Measurements from ENCODE around the gene CRTC1. TPM values are rescaled to one million over a fixed set of nuclear protein-coding genes. Genes with fewer than 3 reads are reported as not detected.

CRTC1 gene
- total RNA-seq, 1 donor from 2014 or later = 39.7 TPM

GRCh38 chr19:18684642-18684993, 1.1 kb downstream of the CRTC1 start:
- H3K36me3 Mint-ChIP-seq (ENCODE audit: insufficient read depth) = peaks cover 1% of the 10 kb centered on the region
- TF ChIP-seq CTCF (IDR thresholded peaks at IDR 0.05; ENCODE audit: unreplicated experiment) = no peak
- peaks cover 8% of the 10 kb centered on the region for H3K4me1 Mint-ChIP-seq (ENCODE audit: low read depth)
- no peak overlapping the region for H3K27ac Mint-ChIP-seq
- no peaks in the 10 kb centered on the region for H3K9me3 Mint-ChIP-seq (ENCODE audit: low read depth)
- H3K27me3 Mint-ChIP-seq = no peaks in the 10 kb centered on the region
- no peak for DNase-seq (ENCODE audit: low spot score, unreplicated experiment)
- H3K4me3 Mint-ChIP-seq (ENCODE audit: low read depth) = peak overlapping the region; percentile 87

- Mint-ChIP-seq H3K36me3 (ENCODE audit: insufficient read depth) (peaks cover 1% of the 10 kb centered on the region), H3K9me3 (ENCODE audit: low read depth) (no peaks in the 10 kb centered on the region), H3K27me3 (no peaks in the 10 kb centered on the region), H3K27ac (no peak overlapping the region), H3K4me1 (ENCODE audit: low read depth) (peaks cover 8% of the 10 kb centered on the region), H3K4me3 (ENCODE audit: low read depth) (peak overlapping the region; percentile 40)
- no peak for TF ChIP-seq CTCF (IDR thresholded peaks at IDR 0.05; ENCODE audit: unreplicated experiment)
- DNase-seq (ENCODE audit: low spot score, unreplicated experiment) = no peak
These were observed 2.2 kb downstream of the CRTC1 start for GRCh38 chr19:18685597-18686190.

GRCh38 chr19:18687740-18688465, 4.4 kb downstream of the CRTC1 start:
- peaks cover 1% of the 10 kb centered on the region for H3K36me3 Mint-ChIP-seq (ENCODE audit: insufficient read depth)
- no peak overlapping the region for H3K4me3 Mint-ChIP-seq (ENCODE audit: low read depth)
- no peak overlapping the region for H3K27ac Mint-ChIP-seq
- H3K9me3 Mint-ChIP-seq (ENCODE audit: low read depth) = no peaks in the 10 kb centered on the region
- no peak for DNase-seq (ENCODE audit: low spot score, unreplicated experiment)
- H3K4me1 Mint-ChIP-seq (ENCODE audit: low read depth) = peaks cover 8% of the 10 kb centered on the region
- H3K27me3 Mint-ChIP-seq = no peaks in the 10 kb centered on the region
- no peak for TF ChIP-seq CTCF (IDR thresholded peaks at IDR 0.05; ENCODE audit: unreplicated experiment)

- H3K36me3 Mint-ChIP-seq (ENCODE audit: insufficient read depth) = no peaks in the 10 kb centered on the region
These were observed 12.5 kb downstream of the CRTC1 start for GRCh38 chr19:18696023-18696422.

GRCh38 chr19:18697680-18698079, 14.2 kb downstream of the CRTC1 start:
- Mint-ChIP-seq H3K36me3 (ENCODE audit: insufficient read depth) (no peaks in the 10 kb centered on the region), H3K4me3 (ENCODE audit: low read depth) (no peak overlapping the region), H3K4me1 (ENCODE audit: low read depth) (peaks cover 2% of the 10 kb centered on the region), H3K9me3 (ENCODE audit: low read depth) (no peaks in the 10 kb centered on the region), H3K27ac (no peak overlapping the region), H3K27me3 (no peaks in the 10 kb centered on the region)
- DNase-seq (ENCODE audit: low spot score, unreplicated experiment) = no peak
- TF ChIP-seq CTCF (IDR thresholded peaks at IDR 0.05; ENCODE audit: unreplicated experiment) = no peak

More at GRCh38 chr19:18696023-18696422, 12.5 kb downstream of the CRTC1 start:
- no peak for TF ChIP-seq CTCF (IDR thresholded peaks at IDR 0.05; ENCODE audit: unreplicated experiment)
- no peak overlapping the region for H3K4me3 Mint-ChIP-seq (ENCODE audit: low read depth)
- H3K9me3 Mint-ChIP-seq (ENCODE audit: low read depth) = no peaks in the 10 kb centered on the region
- no peak for DNase-seq (ENCODE audit: low spot score, unreplicated experiment)
- H3K27ac Mint-ChIP-seq = no peak overlapping the region
- H3K27me3 Mint-ChIP-seq = no peaks in the 10 kb centered on the region
- peaks cover 2% of the 10 kb centered on the region for H3K4me1 Mint-ChIP-seq (ENCODE audit: low read depth)

Measured in progenitor cell of endocrine pancreas (in vitro differentiated cells).